Measurements from ENCODE around the gene ZNF385B.

- TF ChIP-seq, protein P1, sequence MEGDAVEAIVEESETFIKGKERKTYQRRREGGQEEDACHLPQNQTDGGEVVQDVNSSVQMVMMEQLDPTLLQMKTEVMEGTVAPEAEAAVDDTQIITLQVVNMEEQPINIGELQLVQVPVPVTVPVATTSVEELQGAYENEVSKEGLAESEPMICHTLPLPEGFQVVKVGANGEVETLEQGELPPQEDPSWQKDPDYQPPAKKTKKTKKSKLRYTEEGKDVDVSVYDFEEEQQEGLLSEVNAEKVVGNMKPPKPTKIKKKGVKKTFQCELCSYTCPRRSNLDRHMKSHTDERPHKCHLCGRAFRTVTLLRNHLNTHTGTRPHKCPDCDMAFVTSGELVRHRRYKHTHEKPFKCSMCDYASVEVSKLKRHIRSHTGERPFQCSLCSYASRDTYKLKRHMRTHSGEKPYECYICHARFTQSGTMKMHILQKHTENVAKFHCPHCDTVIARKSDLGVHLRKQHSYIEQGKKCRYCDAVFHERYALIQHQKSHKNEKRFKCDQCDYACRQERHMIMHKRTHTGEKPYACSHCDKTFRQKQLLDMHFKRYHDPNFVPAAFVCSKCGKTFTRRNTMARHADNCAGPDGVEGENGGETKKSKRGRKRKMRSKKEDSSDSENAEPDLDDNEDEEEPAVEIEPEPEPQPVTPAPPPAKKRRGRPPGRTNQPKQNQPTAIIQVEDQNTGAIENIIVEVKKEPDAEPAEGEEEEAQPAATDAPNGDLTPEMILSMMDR (IDR thresholded peaks at IDR 0.05; ENCODE audit: low read depth, low read length), result no peak
- no peak for TF ChIP-seq MAX (IDR thresholded peaks at IDR 0.05; ENCODE audit: low read depth, low read length)
These were observed 349.0 kb downstream of the ZNF385B start for GRCh38 chr2:179512281-179513035.

All from NB4 (cell line).